Mammary microvascular endothelial cell (primary cell): ENCODE measurements around the gene CD14. TPM values are rescaled to one million over a fixed set of nuclear protein-coding genes. Genes with fewer than 3 reads are reported as not detected.

ENCODE experiments used
- total RNA-seq: library from RNA; depleted of rRNA; stranded (reverse); fragments of >200 nt; gene quantifications from 2 replicates; pipeline ENCODE4 v1.2.3, GENCODE V29; 2015

Gene CD14
- 0.20 and 0.60 TPM in 2 replicates for total RNA-seq

GRCh38 chr5:140633021-140633471, at the start of gene CD14:
Gene CD14 (minus strand): TSS chr5:140633175. CDS start chr5:140633071, 104 bp downstream.

GRCh38 chr5:140673187-140673976, 40.4 kb upstream of the CD14 start, which contains the start of gene DND1:
Gene DND1 (minus strand): TSS chr5:140673576. CDS start chr5:140673542, 34 bp downstream.

GRCh38 chr5:140664359-140665119, 31.6 kb upstream of the CD14 start, which contains the start of gene WDR55:
Gene WDR55 (plus strand): TSS chr5:140664904. CDS start chr5:140664913, 9 bp downstream.

GRCh38 chr5:140639148-140639981, 6.4 kb upstream of the CD14 start, which contains the start of gene TMCO6:
Gene TMCO6 (plus strand): TSS chr5:140639451. CDS start chr5:140639528, 77 bp downstream.

Other genes with a start within 250 kb of the CD14 start
- gene ANKHD1, start 231.3 kb downstream of the CD14 start, total RNA-seq: 25.6 and 26.8 TPM in 2 replicates
- 3.8 and 4.8 TPM in 2 replicates for gene EIF4EBP3, start 85.5 kb downstream of the CD14 start, total RNA-seq
- gene SRA1, start 75.7 kb downstream of the CD14 start, total RNA-seq: 32.2 and 34.6 TPM in 2 replicates
- 4.1 and 4.9 TPM in 2 replicates for gene APBB3, start 68.6 kb downstream of the CD14 start, total RNA-seq
- gene SLC35A4, start 68.3 kb downstream of the CD14 start, total RNA-seq: 57.6 and 60.5 TPM in 2 replicates
- gene TMCO6, start 6.3 kb upstream of the CD14 start, total RNA-seq: 30.0 and 36.1 TPM in 2 replicates
- gene NDUFA2, start 14.5 kb upstream of the CD14 start, total RNA-seq: 58.5 and 60.6 TPM in 2 replicates
- gene IK, start 14.7 kb upstream of the CD14 start, total RNA-seq: 64.9 and 80.8 TPM in 2 replicates
- 20.2 and 20.4 TPM in 2 replicates for gene WDR55, start 31.7 kb upstream of the CD14 start, total RNA-seq
- 0.10 and 0.80 TPM in 2 replicates for gene DND1, start 40.4 kb upstream of the CD14 start, total RNA-seq
- gene HARS1, start 58.2 kb upstream of the CD14 start, total RNA-seq: 78.0 and 83.4 TPM in 2 replicates
- gene HARS2, start 58.3 kb upstream of the CD14 start, total RNA-seq: 21.4 and 28.1 TPM in 2 replicates
- gene ZMAT2, start 67.3 kb upstream of the CD14 start, total RNA-seq: 34.9 and 45.4 TPM in 2 replicates
- not detected in 2 replicates for gene PCDHA1, start 153.0 kb upstream of the CD14 start, total RNA-seq
- gene PCDHA2, start 161.7 kb upstream of the CD14 start, total RNA-seq: 0.10 TPM in 1 of 2 replicates, not detected in the other
- 0.20 TPM in 1 of 2 replicates, not detected in the other for gene PCDHA3, start 167.9 kb upstream of the CD14 start, total RNA-seq
- gene PCDHA4, start 173.9 kb upstream of the CD14 start, total RNA-seq: 0.05 TPM in 1 of 2 replicates, not detected in the other
- not detected in 2 replicates for gene PCDHA5, start 188.4 kb upstream of the CD14 start, total RNA-seq
- gene PCDHA6, start 194.8 kb upstream of the CD14 start, total RNA-seq: 0.27 TPM in 1 of 2 replicates, not detected in the other
- 0.20 TPM in 1 of 2 replicates, not detected in the other for gene PCDHA7, start 201.1 kb upstream of the CD14 start, total RNA-seq
- gene PCDHA8, start 208.0 kb upstream of the CD14 start, total RNA-seq: not detected in 2 replicates
- 0.13 TPM in 1 of 2 replicates, not detected in the other for gene PCDHA9, start 215.2 kb upstream of the CD14 start, total RNA-seq
- 0.13 TPM in 1 of 2 replicates, not detected in the other for gene PCDHA10, start 222.7 kb upstream of the CD14 start, total RNA-seq
- under 0.01 and 0.05 TPM in 2 replicates for gene PCDHA11, start 235.8 kb upstream of the CD14 start, total RNA-seq
- gene PCDHA12, start 242.1 kb upstream of the CD14 start, total RNA-seq: not detected in 2 replicates
- gene PCDHA13, start 248.9 kb upstream of the CD14 start, total RNA-seq: not detected in 2 replicates